Measurements from ENCODE around the gene RUNX3. TPM values are rescaled to one million over a fixed set of nuclear protein-coding genes. Genes with fewer than 3 reads are reported as not detected.

Gene RUNX3
- total RNA-seq, 1 donor from 2014 or later, result not detected

GRCh38 chr1:24928689-24929397 is 1.2 kb downstream of the RUNX3 start:
- TF ChIP-seq CTCF (IDR thresholded peaks at IDR 0.05), result no peak
- DNase-seq (ENCODE audit: extremely low spot score, unreplicated experiment), result no peak
- peaks cover 79% of the 10 kb centered on the region for H3K27me3 Mint-ChIP-seq (ENCODE audit: unreplicated experiment)
- H3K9me3 Mint-ChIP-seq (ENCODE audit: unreplicated experiment), result no peaks in the 10 kb centered on the region
- peak overlapping the region; percentile 10 for H3K4me3 Mint-ChIP-seq (ENCODE audit: unreplicated experiment)
- peaks cover 22% of the 10 kb centered on the region for H3K4me1 Mint-ChIP-seq (ENCODE audit: unreplicated experiment)
- no peak overlapping the region for H3K27ac Mint-ChIP-seq (ENCODE audit: unreplicated experiment)
- no peaks in the 10 kb centered on the region for H3K36me3 Mint-ChIP-seq (ENCODE audit: unreplicated experiment)

- Mint-ChIP-seq H3K36me3 (ENCODE audit: unreplicated experiment) (no peaks in the 10 kb centered on the region), H3K4me3 (ENCODE audit: unreplicated experiment) (no peak overlapping the region), H3K4me1 (ENCODE audit: unreplicated experiment) (peaks cover 22% of the 10 kb centered on the region), H3K27me3 (ENCODE audit: unreplicated experiment) (peaks cover 76% of the 10 kb centered on the region), H3K9me3 (ENCODE audit: unreplicated experiment) (no peaks in the 10 kb centered on the region), H3K27ac (ENCODE audit: unreplicated experiment) (no peak overlapping the region)
- no peak for TF ChIP-seq CTCF (IDR thresholded peaks at IDR 0.05)
- DNase-seq (ENCODE audit: extremely low spot score, unreplicated experiment), result no peak
Observed at GRCh38 chr1:24927988-24928688, 1.9 kb downstream of the RUNX3 start.

GRCh38 chr1:24927473-24927872 is 2.6 kb downstream of the RUNX3 start:
- no peak for TF ChIP-seq CTCF (IDR thresholded peaks at IDR 0.05)
- Mint-ChIP-seq H3K27me3 (ENCODE audit: unreplicated experiment) (peaks cover 72% of the 10 kb centered on the region), H3K9me3 (ENCODE audit: unreplicated experiment) (no peaks in the 10 kb centered on the region), H3K27ac (ENCODE audit: unreplicated experiment) (no peak overlapping the region), H3K36me3 (ENCODE audit: unreplicated experiment) (no peaks in the 10 kb centered on the region), H3K4me1 (ENCODE audit: unreplicated experiment) (peaks cover 21% of the 10 kb centered on the region), H3K4me3 (ENCODE audit: unreplicated experiment) (no peak overlapping the region)
- DNase-seq (ENCODE audit: extremely low spot score, unreplicated experiment), result no peak

- no peak for TF ChIP-seq CTCF (IDR thresholded peaks at IDR 0.05)
- H3K9me3 Mint-ChIP-seq (ENCODE audit: unreplicated experiment), result no peaks in the 10 kb centered on the region
- H3K27ac Mint-ChIP-seq (ENCODE audit: unreplicated experiment), result no peak overlapping the region
- H3K27me3 Mint-ChIP-seq (ENCODE audit: unreplicated experiment), result peaks cover 72% of the 10 kb centered on the region
- DNase-seq (ENCODE audit: extremely low spot score, unreplicated experiment), result no peak
- no peak overlapping the region for H3K4me3 Mint-ChIP-seq (ENCODE audit: unreplicated experiment)
- H3K4me1 Mint-ChIP-seq (ENCODE audit: unreplicated experiment), result peaks cover 19% of the 10 kb centered on the region
- no peaks in the 10 kb centered on the region for H3K36me3 Mint-ChIP-seq (ENCODE audit: unreplicated experiment)
Observed at GRCh38 chr1:24926563-24927249, 3.4 kb downstream of the RUNX3 start.

GRCh38 chr1:24925963-24926362 is 4.1 kb downstream of the RUNX3 start:
- Mint-ChIP-seq H3K27me3 (ENCODE audit: unreplicated experiment) (peaks cover 64% of the 10 kb centered on the region), H3K9me3 (ENCODE audit: unreplicated experiment) (no peaks in the 10 kb centered on the region), H3K36me3 (ENCODE audit: unreplicated experiment) (no peaks in the 10 kb centered on the region), H3K4me3 (ENCODE audit: unreplicated experiment) (no peak overlapping the region), H3K27ac (ENCODE audit: unreplicated experiment) (no peak overlapping the region), H3K4me1 (ENCODE audit: unreplicated experiment) (peaks cover 12% of the 10 kb centered on the region)
- no peak for TF ChIP-seq CTCF (IDR thresholded peaks at IDR 0.05)
- DNase-seq (ENCODE audit: extremely low spot score, unreplicated experiment), result no peak

All from osteocyte (in vitro differentiated cells).